OCI-LY3 (cell line): ENCODE data around the gene CD63.

Experiments
- H2AFZ ChIP-seq: fragments of 200-600, 300-600 bp; shearing (Covaris generic); 2 replicates; pipeline ENCODE4 v1.6.0; 2014; ENCODE audit warnings: antibody characterized with exemption, low read depth, low read length
- H3K27ac ChIP-seq: fragments of 200-600, 300-600 bp; sonication (generic); 2 replicates; pipeline ENCODE4 v1.5.1; 2014; ENCODE audit warnings: mild to moderate bottlenecking, low read length, moderate library complexity, mixed read lengths
- H3K27me3 ChIP-seq: fragments of 200-600, 300-600 bp; sonication (generic); 2 replicates; pipeline ENCODE4 v1.6.1; 2014; ENCODE audit warnings: low read depth, low read length, mixed read lengths
- H3K36me3 ChIP-seq: fragments of 200-600, 300-600 bp; sonication (generic); replicated peaks from 2 replicates; pipeline ENCODE3; 2014; ENCODE audit warnings: low read depth, low read length, mixed read lengths
- H3K4me1 ChIP-seq: fragments of 300-600, 200-600 bp; sonication (generic); 2 replicates; pipeline ENCODE4 v1.6.1; 2014; ENCODE audit warnings: low read length, mixed read lengths
- H3K4me2 ChIP-seq: fragments of 200-600, 300-600 bp; sonication (generic); 2 replicates; pipeline ENCODE4 v1.6.1; 2014; ENCODE audit warnings: low read length, mixed read lengths
- H3K4me3 ChIP-seq: fragments of 300-600, 200-600 bp; sonication (generic); 2 replicates; pipeline ENCODE4 v1.5.1; 2014; ENCODE audit warnings: antibody characterized with exemption, mild to moderate bottlenecking, low read length, moderate library complexity
- H3K79me2 ChIP-seq: fragments of 300-600, 200-600 bp; shearing (Covaris generic); 2 replicates; pipeline ENCODE4 v1.6.1; 2014; ENCODE audit warnings: mild to moderate bottlenecking, low read length, mixed read lengths
- H3K9ac ChIP-seq: fragments of 300-600, 200-600 bp; shearing (Covaris generic); 2 replicates; pipeline ENCODE4 v1.6.0; 2014; ENCODE audit warnings: mild to moderate bottlenecking, low read length, moderate library complexity
- H3K9me3 ChIP-seq: fragments of 200-600, 300-600 bp; shearing (Covaris generic); 2 replicates; pipeline ENCODE4 v1.6.1; 2014; ENCODE audit warnings: low read length, mixed read lengths; ENCODE audit not compliant: insufficient read depth
- H4K20me1 ChIP-seq: fragments of 200-600, 300-600 bp; sonication (generic); 2 replicates; pipeline ENCODE4 v1.6.1; 2016; ENCODE audit warnings: low read length, mixed read lengths; ENCODE audit not compliant: insufficient read depth
- EZH2phosphoT487 ChIP-seq: fragments of 200-600 bp; shearing (Covaris generic); IDR thresholded peaks from 2 replicates; pipeline ENCODE4 v1.6.1; 2018; ENCODE audit warnings: antibody characterized with exemption, mixed run types, low read depth
- TF ChIP-seq, protein P1 (sequence below): fragments of 200-600, 300-600 bp; sonication (generic); IDR thresholded peaks from 2 replicates; pipeline ENCODE4 v1.5.1; 2014; ENCODE audit warnings: antibody characterized with exemption, low read length, low read depth

The CD63 gene

DNA sequence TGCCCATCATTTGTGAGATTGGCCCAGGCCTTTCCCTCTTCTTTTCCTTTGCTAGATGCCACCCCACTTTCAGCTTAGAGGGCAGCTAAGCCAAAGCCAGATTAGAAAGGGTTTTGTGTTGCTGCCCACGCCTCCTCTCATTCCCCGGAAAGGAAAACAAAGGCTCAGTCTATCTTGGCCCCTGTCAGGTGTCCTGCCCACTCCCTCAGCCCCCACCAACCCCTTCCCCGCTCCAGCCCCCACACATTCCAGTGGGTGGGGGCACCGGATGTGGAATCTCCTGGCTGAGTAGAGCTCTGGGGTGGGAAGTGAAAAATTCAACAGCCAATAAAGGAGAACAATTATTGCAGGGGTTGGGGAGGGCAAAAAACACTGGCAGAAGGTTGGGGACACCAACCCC is 10.8 kb downstream of the CD63 start:
- Histone ChIP-seq H3K27ac (no peak overlapping the region), H3K36me3 (no peaks in the 10 kb centered on the region), H3K4me2 (no peak overlapping the region), H3K79me2 (peaks cover 7% of the 10 kb centered on the region; the same call in 1 of the 2 replicates), H3K9ac (no peak overlapping the region), H4K20me1 (no peaks in the 10 kb centered on the region), H3K4me3 (no peak overlapping the region), H3K4me1 (peaks cover 15% of the 10 kb centered on the region), H3K27me3 (no peaks in the 10 kb centered on the region), H3K9me3 (no peaks in the 10 kb centered on the region), H2AFZ (no peak overlapping the region)
- TF ChIP-seq, protein P1, sequence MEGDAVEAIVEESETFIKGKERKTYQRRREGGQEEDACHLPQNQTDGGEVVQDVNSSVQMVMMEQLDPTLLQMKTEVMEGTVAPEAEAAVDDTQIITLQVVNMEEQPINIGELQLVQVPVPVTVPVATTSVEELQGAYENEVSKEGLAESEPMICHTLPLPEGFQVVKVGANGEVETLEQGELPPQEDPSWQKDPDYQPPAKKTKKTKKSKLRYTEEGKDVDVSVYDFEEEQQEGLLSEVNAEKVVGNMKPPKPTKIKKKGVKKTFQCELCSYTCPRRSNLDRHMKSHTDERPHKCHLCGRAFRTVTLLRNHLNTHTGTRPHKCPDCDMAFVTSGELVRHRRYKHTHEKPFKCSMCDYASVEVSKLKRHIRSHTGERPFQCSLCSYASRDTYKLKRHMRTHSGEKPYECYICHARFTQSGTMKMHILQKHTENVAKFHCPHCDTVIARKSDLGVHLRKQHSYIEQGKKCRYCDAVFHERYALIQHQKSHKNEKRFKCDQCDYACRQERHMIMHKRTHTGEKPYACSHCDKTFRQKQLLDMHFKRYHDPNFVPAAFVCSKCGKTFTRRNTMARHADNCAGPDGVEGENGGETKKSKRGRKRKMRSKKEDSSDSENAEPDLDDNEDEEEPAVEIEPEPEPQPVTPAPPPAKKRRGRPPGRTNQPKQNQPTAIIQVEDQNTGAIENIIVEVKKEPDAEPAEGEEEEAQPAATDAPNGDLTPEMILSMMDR: no peak
- no peak for TF ChIP-seq EZH2phosphoT487

DNA sequence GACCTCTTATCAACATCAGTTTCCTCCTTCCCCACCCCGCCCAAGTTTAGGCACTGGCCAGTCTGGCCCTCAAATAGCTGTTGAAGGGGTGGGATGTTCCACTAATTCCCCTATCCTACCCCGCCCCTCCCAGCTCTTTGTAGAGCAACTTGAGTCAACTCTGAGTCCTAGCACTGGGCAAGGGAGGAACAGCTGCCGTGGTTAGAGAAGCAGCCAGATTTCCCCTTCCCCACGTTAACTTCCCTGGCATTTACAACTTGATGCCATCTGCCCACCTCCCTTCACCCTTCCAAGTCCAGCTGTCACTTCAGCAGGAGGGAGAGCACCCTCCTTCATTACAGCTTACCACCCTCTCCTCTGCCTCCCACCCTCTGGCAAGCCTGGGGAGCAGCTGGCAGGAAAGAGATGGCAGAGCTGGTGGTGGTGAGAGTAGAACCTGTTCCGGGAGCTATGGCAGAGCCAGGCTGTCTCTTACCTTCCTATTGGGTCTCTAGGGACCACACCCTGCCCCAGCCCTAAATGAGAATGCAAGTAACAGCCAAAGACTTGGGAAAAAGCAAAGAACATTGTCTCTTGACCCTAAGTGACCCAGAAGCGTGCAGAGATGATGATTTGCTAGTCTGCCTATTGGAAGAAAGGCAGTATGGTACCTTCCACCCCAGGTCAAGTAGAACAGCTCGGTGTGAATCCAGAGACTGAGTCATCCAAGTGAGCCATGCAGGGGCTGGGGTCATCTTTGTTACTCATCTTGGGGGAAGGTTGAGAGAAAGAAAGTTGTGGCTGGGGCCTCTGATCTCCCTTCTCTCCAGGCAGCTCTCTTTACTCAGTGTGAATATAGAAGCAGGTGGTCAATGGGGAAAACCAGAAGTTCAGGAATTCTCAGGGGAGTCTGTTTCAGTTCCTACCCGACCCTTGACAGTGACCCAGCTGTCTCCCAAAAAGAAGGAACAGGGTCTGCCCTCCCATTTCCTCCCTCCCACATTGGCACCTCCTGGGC is 11.5 kb downstream of the CD63 start:
- Histone ChIP-seq H3K79me2 (peaks cover 7% of the 10 kb centered on the region; the same call in 1 of the 2 replicates), H4K20me1 (no peaks in the 10 kb centered on the region), H3K9me3 (no peaks in the 10 kb centered on the region), H3K27me3 (no peaks in the 10 kb centered on the region), H3K9ac (peak overlapping the region; percentile 86), H3K27ac (no peak overlapping the region), H3K4me3 (peak overlapping the region; percentile 91), H2AFZ (no peak overlapping the region), H3K4me1 (peaks cover 15% of the 10 kb centered on the region), H3K4me2 (peak overlapping the region; percentile 90), H3K36me3 (no peaks in the 10 kb centered on the region)
- no peak for TF ChIP-seq EZH2phosphoT487
- TF ChIP-seq, protein P1: no peak

DNA sequence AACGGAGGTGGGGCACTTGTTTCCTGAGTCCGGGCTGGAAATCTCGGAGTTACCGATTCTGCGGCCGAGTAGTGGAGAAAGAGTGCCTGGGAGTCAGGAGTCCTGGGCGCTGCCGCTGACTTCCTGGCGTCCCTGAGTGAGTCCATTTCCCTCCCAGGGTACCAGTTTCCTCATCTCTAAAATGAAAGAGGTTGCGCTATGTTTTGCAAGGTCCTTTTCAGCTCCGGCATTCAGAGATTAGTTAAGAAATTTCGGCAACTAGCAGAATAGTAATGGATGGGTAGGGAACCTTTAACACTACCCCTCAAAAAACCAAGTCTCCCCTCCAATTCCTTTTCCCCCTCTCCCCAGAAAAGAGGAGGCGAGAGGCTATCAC is 12.2 kb downstream of the CD63 start:
- peaks cover 4% of the 10 kb centered on the region; the same call in 1 of the 2 replicates for H3K27me3 ChIP-seq
- H2AFZ ChIP-seq: peak overlapping the region; percentile 99
- H4K20me1 ChIP-seq: no peaks in the 10 kb centered on the region
- H3K9me3 ChIP-seq: no peaks in the 10 kb centered on the region
- no peak for TF ChIP-seq EZH2phosphoT487
- TF ChIP-seq, protein P1: no peak
- no peaks in the 10 kb centered on the region for H3K36me3 ChIP-seq
- peak overlapping the region; percentile 74 for H3K27ac ChIP-seq
- H3K4me3 ChIP-seq: peak overlapping the region; percentile 91
- peak overlapping the region; percentile 86 for H3K9ac ChIP-seq
- peak overlapping the region; percentile 90 for H3K4me2 ChIP-seq
- peaks cover 15% of the 10 kb centered on the region for H3K4me1 ChIP-seq
- peaks cover 7% of the 10 kb centered on the region; the same call in 1 of the 2 replicates for H3K79me2 ChIP-seq

DNA sequence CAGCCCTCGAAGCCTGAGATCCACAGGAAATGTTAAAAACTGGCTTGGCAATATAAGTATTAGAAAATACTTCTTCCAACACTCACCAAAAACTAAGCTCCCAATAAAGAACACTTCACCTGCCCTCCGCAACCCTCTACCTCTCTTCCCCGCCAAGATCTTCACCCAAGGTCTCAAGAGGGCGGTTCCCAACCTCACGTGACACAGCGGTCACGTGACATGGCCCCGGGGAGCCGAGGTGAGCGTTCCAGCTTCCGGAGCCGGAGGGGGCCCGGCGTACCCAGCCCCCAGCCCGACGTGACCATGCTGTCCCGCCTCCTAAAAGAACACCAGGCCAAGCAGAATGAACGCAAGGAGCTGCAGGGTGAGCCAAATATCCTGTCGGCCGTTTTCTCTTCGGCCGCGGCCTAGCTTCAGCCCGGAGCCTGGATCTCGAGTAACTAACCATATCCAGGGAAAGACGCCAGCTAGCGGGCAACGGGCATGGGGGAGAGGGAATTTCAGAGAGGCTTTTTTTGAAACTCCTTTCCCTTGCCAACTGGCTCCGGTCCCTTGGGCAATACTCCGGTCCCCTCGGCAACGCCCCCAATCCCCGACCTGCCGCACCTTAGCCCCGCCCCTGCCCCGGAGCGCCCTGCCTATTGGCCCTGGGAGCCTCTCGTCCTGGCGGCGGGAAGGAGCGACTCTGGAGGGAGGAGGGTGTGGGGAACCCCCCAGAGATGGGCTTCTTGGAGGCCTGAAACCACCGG is 12.8 kb downstream of the CD63 start, which contains the start of gene BLOC1S1:
Gene BLOC1S1 (plus strand): TSS at position 214 of the 749 bp plus-strand sequence. CDS start 6 bp downstream, at position 220.
- H3K36me3 ChIP-seq: no peaks in the 10 kb centered on the region
- H3K27me3 ChIP-seq: peaks cover 5% of the 10 kb centered on the region; the same call in 1 of the 2 replicates
- TF ChIP-seq, protein P1: no peak
- no peak for TF ChIP-seq EZH2phosphoT487
- H3K9ac ChIP-seq: peak within 1 kb of the TSS; percentile 86
- no peaks in the 10 kb centered on the region for H3K9me3 ChIP-seq
- peaks cover 7% of the 10 kb centered on the region; the same call in 1 of the 2 replicates for H3K79me2 ChIP-seq
- peak within 1 kb of the TSS; percentile 91 for H3K4me3 ChIP-seq
- no peaks in the 10 kb centered on the region for H4K20me1 ChIP-seq
- H3K27ac ChIP-seq: peak within 1 kb of the TSS; percentile 74
- peak within 1 kb of the TSS; percentile 99 for H2AFZ ChIP-seq
- peaks cover 15% of the 10 kb centered on the region for H3K4me1 ChIP-seq
- peak within 1 kb of the TSS; percentile 90 for H3K4me2 ChIP-seq
